Measurements from ENCODE around the gene MYH10. TPM values are rescaled to one million over a fixed set of nuclear protein-coding genes. Genes with fewer than 3 reads are reported as not detected.

The MYH10 gene
- polyA plus RNA-seq, 3 donors, result 7.0 to 19.8 (median 18.9) TPM

GRCh38 chr17:8518850-8519249 is 111.7 kb downstream of the MYH10 start:
- no peak overlapping the region for H3K27ac ChIP-seq (ENCODE audit: low read depth, low read length)
- WGBS, 3 donors, result 84 to 88% (median 86%) methylated on average over 2 of the region's 2 CpGs

- 92 to 95% (median 92%) methylated on average over 6 of the region's 6 CpGs for WGBS, 3 donors
- H3K27ac ChIP-seq (ENCODE audit: low read depth, low read length), result no peak overlapping the region
Measured at GRCh38 chr17:8518326-8518725, 112.2 kb downstream of the MYH10 start.

- H3K27ac ChIP-seq (ENCODE audit: low read depth, low read length), result no peak overlapping the region
- WGBS, 3 donors, result 86 to 93% (median 92%) methylated on average over 11 of the region's 11 CpGs
Measured at GRCh38 chr17:8514801-8515200, 115.7 kb downstream of the MYH10 start.

GRCh38 chr17:8506145-8506544 is 124.4 kb downstream of the MYH10 start:
- H3K27ac ChIP-seq (ENCODE audit: low read depth, low read length), result no peak overlapping the region
- 85 to 90% (median 88%) methylated on average over 14 of the region's 14 CpGs for WGBS, 3 donors

- WGBS, 3 donors, result 93 to 96% (median 93%) methylated on average over 18 of the region's 18 CpGs
- H3K27ac ChIP-seq (ENCODE audit: low read depth, low read length), result no peak overlapping the region
Measured at GRCh38 chr17:8504460-8505207, 125.9 kb downstream of the MYH10 start.

GRCh38 chr17:8503807-8504206 is 126.7 kb downstream of the MYH10 start:
- WGBS, 3 donors, result 81 to 92% (median 86%) methylated on average over 9 of the region's 9 CpGs
- H3K27ac ChIP-seq (ENCODE audit: low read depth, low read length), result no peak overlapping the region

- H3K27ac ChIP-seq (ENCODE audit: low read depth, low read length), result no peak overlapping the region
Measured at GRCh38 chr17:8503368-8503767, 127.2 kb downstream of the MYH10 start.

GRCh38 chr17:8502126-8502525 is 128.4 kb downstream of the MYH10 start:
- 59 to 90% (median 84%) methylated on average over 6 of the region's 6 CpGs for WGBS, 3 donors
- H3K27ac ChIP-seq (ENCODE audit: low read depth, low read length), result no peak overlapping the region

More at GRCh38 chr17:8503368-8503767, 127.2 kb downstream of the MYH10 start:
- 59 to 76% (median 66%) methylated on average over 6 of the region's 6 CpGs for WGBS, 3 donors

- no peak overlapping the region for H3K27ac ChIP-seq (ENCODE audit: low read depth, low read length)
- WGBS, 3 donors, result 87 to 92% (median 91%) methylated on average over 8 of the region's 8 CpGs
Measured at GRCh38 chr17:8500609-8501008, 129.9 kb downstream of the MYH10 start.

- no peak overlapping the region for H3K27ac ChIP-seq (ENCODE audit: low read depth, low read length)
- 76 to 86% (median 80%) methylated on average over 5 of the region's 5 CpGs for WGBS, 3 donors
Measured at GRCh38 chr17:8499614-8500013, 130.9 kb downstream of the MYH10 start.

GRCh38 chr17:8499171-8499570 is 131.4 kb downstream of the MYH10 start:
- WGBS, 3 donors, result 89 to 93% (median 92%) methylated on average over 9 of the region's 9 CpGs
- H3K27ac ChIP-seq (ENCODE audit: low read depth, low read length), result no peak overlapping the region

GRCh38 chr17:8496081-8496480 is 134.4 kb downstream of the MYH10 start:
- WGBS, 3 donors, result 87 to 89% (median 88%) methylated on average over 13 of the region's 13 CpGs
- H3K27ac ChIP-seq (ENCODE audit: low read depth, low read length), result no peak overlapping the region

GRCh38 chr17:8494506-8495111 is 135.9 kb downstream of the MYH10 start:
- H3K27ac ChIP-seq (ENCODE audit: low read depth, low read length), result no peak overlapping the region
- 88 to 89% (median 89%) methylated on average over 8 of the region's 8 CpGs for WGBS, 3 donors

- 84 to 95% (median 87%) methylated on average over 12 of the region's 12 CpGs for WGBS, 3 donors
Measured at GRCh38 chr17:8494021-8494420, 136.5 kb downstream of the MYH10 start.

GRCh38 chr17:8492121-8492520 is 138.4 kb downstream of the MYH10 start:
- H3K27ac ChIP-seq (ENCODE audit: low read depth, low read length), result no peak overlapping the region
- WGBS, 3 donors, result 95 to 96% (median 96%) methylated on average over 17 of the region's 17 CpGs

More at GRCh38 chr17:8494021-8494420, 136.5 kb downstream of the MYH10 start:
- H3K27ac ChIP-seq (ENCODE audit: low read depth, low read length), result no peak overlapping the region

GRCh38 chr17:8490256-8491023 is 140.1 kb downstream of the MYH10 start:
- 83 to 92% (median 89%) methylated on average over 17 of the region's 17 CpGs for WGBS, 3 donors

GRCh38 chr17:8489841-8490240 is 140.7 kb downstream of the MYH10 start:
- 89 to 92% (median 90%) methylated on average over 3 of the region's 3 CpGs for WGBS, 3 donors

More at GRCh38 chr17:8490256-8491023, 140.1 kb downstream of the MYH10 start:
- no peak overlapping the region for H3K27ac ChIP-seq (ENCODE audit: low read depth, low read length)

GRCh38 chr17:8488901-8489300 is 141.6 kb downstream of the MYH10 start:
- H3K27ac ChIP-seq (ENCODE audit: low read depth, low read length), result no peak overlapping the region
- 55 to 84% (median 57%) methylated on average over 4 of the region's 4 CpGs for WGBS, 3 donors

More at GRCh38 chr17:8489841-8490240, 140.7 kb downstream of the MYH10 start:
- H3K27ac ChIP-seq (ENCODE audit: low read depth, low read length), result no peak overlapping the region

- 95 to 98% (median 97%) methylated on average over 6 of the region's 6 CpGs for WGBS, 3 donors
- no peak overlapping the region for H3K27ac ChIP-seq (ENCODE audit: low read depth, low read length)
Measured at GRCh38 chr17:8488491-8488890, 142.0 kb downstream of the MYH10 start.
